PFSK-1 (cell line): ENCODE results near the gene AHCYL1.

Experiments
- POLR2AphosphoS5 ChIP-seq: IDR thresholded peaks from 2 replicates; pipeline ENCODE4 v1.6.1; 2012; ENCODE audit warnings: low read depth, mild to moderate bottlenecking, control low read depth, low read length, moderate library complexity
- TF ChIP-seq, protein P1 (sequence below), 2 experiments: IDR thresholded peaks; 2 replicates each; pipeline versions ENCODE4 v1.6.1 to v1.8.0; 2011 to 2012; ENCODE audit warnings: low read depth in 2 of 2, low read length in 2 of 2, control low read depth in 1 of 2, inconsistent platforms in 1 of 2, mild to moderate bottlenecking in 1 of 2, moderate library complexity in 1 of 2; ENCODE audit not compliant: insufficient read depth in 1 of 2

DNA sequence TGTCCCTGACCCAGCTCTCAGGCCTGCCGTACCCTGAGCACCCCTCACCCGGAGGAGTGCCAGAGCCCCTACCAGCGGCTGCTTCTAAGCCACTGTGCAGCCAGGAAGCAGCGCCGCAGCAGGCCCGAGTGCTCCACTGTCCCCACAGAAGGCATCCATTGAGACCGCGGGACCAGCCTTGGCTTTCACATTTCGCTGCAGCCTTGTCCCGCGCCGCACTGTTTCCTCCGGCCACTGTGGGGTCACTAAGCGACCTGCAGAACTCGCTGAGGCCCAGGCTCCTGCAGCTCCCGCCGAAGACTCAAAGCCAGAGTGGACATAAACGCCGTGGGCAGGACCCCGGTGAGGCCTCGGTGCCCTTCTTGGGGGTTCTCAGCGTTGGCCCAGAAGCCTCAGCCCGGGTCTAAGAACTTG, 82.9 kb downstream of the AHCYL1 start:
- TF ChIP-seq, protein P1, sequence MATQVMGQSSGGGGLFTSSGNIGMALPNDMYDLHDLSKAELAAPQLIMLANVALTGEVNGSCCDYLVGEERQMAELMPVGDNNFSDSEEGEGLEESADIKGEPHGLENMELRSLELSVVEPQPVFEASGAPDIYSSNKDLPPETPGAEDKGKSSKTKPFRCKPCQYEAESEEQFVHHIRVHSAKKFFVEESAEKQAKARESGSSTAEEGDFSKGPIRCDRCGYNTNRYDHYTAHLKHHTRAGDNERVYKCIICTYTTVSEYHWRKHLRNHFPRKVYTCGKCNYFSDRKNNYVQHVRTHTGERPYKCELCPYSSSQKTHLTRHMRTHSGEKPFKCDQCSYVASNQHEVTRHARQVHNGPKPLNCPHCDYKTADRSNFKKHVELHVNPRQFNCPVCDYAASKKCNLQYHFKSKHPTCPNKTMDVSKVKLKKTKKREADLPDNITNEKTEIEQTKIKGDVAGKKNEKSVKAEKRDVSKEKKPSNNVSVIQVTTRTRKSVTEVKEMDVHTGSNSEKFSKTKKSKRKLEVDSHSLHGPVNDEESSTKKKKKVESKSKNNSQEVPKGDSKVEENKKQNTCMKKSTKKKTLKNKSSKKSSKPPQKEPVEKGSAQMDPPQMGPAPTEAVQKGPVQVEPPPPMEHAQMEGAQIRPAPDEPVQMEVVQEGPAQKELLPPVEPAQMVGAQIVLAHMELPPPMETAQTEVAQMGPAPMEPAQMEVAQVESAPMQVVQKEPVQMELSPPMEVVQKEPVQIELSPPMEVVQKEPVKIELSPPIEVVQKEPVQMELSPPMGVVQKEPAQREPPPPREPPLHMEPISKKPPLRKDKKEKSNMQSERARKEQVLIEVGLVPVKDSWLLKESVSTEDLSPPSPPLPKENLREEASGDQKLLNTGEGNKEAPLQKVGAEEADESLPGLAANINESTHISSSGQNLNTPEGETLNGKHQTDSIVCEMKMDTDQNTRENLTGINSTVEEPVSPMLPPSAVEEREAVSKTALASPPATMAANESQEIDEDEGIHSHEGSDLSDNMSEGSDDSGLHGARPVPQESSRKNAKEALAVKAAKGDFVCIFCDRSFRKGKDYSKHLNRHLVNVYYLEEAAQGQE (IDR thresholded peaks at IDR 0.05; ENCODE audit: insufficient read depth in 1 of 2, low read depth in 2 of 2, low read length in 2 of 2): no peak
- no peak for TF ChIP-seq POLR2AphosphoS5
